Cortex of kidney (tissue), 1 donor: ENCODE results near the gene FAM3B.

Experiments
- DNase-seq: peaks from one replicate; lab custom pipeline; 2025; lab: John Stamatoyannopoulos, UW

The FAM3B gene

GRCh38 chr21:41369105-41369919, 52.7 kb downstream of the FAM3B start:
- no peak for DNase-seq

GRCh38 chr21:41369920-41370839, 53.6 kb downstream of the FAM3B start:
- DNase-seq = no peak

GRCh38 chr21:41370840-41371684, 54.5 kb downstream of the FAM3B start:
- DNase-seq = no peak

- no peak for DNase-seq
These were observed 55.1 kb downstream of the FAM3B start for GRCh38 chr21:41371685-41372030.

GRCh38 chr21:41373253-41373652, 56.7 kb downstream of the FAM3B start:
- no peak for DNase-seq

GRCh38 chr21:41373763-41374162, 57.2 kb downstream of the FAM3B start:
- DNase-seq = no peak

- DNase-seq = no peak
These were observed 57.6 kb downstream of the FAM3B start for GRCh38 chr21:41374177-41374712.

GRCh38 chr21:41374867-41375533, 58.4 kb downstream of the FAM3B start:
- DNase-seq = no peak

- DNase-seq = no peak
These were observed 59.3 kb downstream of the FAM3B start for GRCh38 chr21:41375875-41376274.

- no peak for DNase-seq
These were observed 61.1 kb downstream of the FAM3B start for GRCh38 chr21:41377715-41378114.

GRCh38 chr21:41378849-41379248, 62.2 kb downstream of the FAM3B start:
- DNase-seq = no peak

GRCh38 chr21:41379901-41380300, 63.3 kb downstream of the FAM3B start:
- DNase-seq = no peak

GRCh38 chr21:41381731-41382130, 65.1 kb downstream of the FAM3B start:
- no peak for DNase-seq

- no peak for DNase-seq
These were observed 70.6 kb downstream of the FAM3B start for GRCh38 chr21:41387042-41387819.

- no peak for DNase-seq
These were observed 71.2 kb downstream of the FAM3B start for GRCh38 chr21:41387824-41388223.

- DNase-seq = no peak
These were observed 71.7 kb downstream of the FAM3B start for GRCh38 chr21:41388259-41388658.

GRCh38 chr21:41390043-41390639, 73.5 kb downstream of the FAM3B start:
- no peak for DNase-seq

- no peak for DNase-seq
These were observed 77.4 kb downstream of the FAM3B start for GRCh38 chr21:41393876-41394465.

GRCh38 chr21:41396558-41397075, 80.0 kb downstream of the FAM3B start:
- no peak for DNase-seq
